Bone marrow (tissue), 2 donors: ENCODE data around the gene TMEM59L.
A peak's percentile ranks its signal among the peaks of the same experiment; 100 is the strongest.
"Not testable (repeated sequence)": the region's sequence is repeated elsewhere in the genome, so short reads cannot be mapped to it uniquely, and the experiment has no call there.

Experiments used
- DNase-seq, 2 donors: peaks; one replicate each; lab custom pipeline; 2025; lab: John Stamatoyannopoulos, UW

TMEM59L gene

DNA sequence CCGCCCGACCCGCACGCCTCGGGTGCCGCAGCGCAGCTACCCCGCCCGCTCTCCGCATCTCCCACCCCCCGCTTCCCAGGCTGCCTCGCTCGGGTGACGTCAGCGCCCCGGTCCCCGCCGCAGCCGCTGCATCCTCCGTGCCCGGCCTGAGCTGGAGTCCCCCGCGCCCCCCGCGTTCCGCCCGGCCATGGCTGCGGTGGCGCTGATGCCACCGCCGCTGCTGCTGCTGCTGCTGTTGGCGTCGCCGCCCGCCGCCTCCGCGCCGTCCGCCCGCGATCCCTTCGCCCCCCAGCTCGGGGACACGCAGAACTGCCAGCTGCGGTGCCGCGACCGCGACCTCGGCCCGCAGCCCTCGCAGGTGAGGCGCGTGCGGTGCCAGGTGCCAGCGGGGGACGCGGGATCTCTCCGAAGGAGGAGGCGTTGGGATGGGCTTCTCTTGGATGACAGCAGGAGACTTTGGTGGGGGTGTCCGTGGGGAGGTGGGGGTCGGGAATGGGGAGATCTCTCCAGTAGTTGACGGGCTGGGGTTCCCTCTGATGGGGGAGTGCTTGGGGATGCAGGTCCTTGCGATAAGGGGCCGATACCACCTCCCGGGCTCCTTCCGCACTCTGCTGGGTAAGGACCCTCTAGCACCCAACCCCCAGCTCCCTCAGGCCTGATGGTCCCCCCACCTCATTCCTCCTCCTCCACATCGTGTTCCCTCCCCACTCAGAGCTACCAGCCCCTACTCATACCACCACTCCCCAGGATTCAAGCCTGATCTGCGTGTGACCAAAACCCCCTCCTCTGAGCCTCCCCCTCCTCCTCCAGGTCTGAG, at the start of gene TMEM59L:
Gene TMEM59L (plus strand): TSS at position 99 of the 817 bp plus-strand sequence. CDS start 89 bp downstream, at position 188.
- no peak for DNase-seq

DNA sequence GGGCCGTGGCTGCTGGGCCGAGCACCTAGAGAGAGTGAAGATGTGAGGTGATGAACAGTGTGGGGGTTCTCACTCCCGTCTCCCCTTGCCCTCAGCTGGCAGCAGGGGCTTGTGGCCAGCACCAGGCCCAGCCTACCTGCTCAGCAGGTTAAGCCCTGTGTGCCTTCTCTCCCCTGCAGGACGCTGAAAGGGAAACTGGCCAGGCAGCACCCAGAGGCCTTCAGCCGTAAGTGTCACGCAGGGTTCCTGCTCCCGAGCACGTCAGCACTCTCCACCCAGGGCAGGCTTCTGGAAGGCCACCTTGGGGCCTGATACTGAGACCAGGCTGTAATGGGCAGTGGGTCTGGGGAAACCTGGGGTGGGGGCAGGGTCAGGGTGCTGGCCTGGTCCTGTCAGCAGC, 45.7 kb upstream of the TMEM59L start:
- no peak for DNase-seq

DNA sequence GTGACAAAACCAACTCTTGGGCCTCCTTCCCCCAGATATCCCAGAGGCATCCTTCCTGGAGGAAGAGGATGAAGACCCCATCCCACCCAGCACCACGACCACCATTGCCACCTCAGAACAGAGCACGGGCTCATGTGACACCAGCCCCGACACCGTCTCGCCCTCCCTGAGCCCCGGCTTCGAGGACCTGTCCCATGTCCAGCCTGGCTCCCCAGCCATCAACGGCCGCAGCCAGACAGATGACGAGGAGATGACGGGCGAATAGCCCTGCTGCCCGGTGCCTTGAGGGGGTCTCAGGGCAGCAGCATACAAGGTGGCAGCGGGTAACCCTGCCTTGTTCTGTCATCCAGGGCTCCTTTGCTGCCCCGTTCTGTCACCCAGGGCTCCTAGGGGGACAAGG, 44.3 kb upstream of the TMEM59L start:
- no peak for DNase-seq

DNA sequence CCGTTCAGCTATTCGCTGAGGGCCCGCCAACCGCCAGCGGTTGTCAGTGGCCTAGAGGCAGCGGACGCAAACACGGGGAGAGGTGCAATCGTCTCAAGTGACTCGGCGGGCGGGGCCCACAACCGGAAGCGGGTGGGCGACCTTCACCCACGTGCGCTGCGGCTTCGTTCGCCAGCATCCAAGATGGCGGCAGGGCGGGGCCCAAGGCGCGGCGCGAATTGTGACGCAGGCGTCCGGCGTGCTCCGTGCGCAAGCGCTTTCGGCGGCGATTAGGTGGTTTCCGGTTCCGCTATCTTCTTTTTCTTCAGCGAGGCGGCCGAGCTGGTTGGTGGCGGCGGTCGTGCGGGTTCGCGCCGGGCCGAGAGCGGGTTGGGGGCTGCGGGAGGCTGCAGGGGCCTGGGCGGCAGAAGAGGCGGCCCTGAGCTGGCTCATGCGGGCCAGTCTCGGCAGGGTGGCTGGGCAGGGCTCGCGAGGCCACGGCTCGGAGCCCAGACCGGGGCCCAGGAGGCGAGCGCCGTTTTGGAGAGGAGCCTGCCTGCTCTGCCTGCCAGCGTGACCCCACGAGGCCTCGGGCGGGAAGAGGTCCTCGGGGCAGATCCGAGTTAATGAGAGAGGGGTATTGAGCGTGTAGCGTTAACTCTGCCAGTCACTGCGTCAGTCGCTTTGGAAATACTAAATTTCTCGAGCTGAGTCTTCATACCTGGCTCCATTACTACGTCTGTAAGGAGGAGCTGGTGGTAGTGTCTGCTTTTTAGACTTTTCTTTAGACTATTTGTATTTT, 40.9 kb upstream of the TMEM59L start, which contains the start of gene UBA52:
Gene UBA52 (plus strand): TSS at position 294 of the 781 bp plus-strand sequence. CDS start 1,444 bp downstream, outside the sequence.
- peak; percentile 88 to 95 for DNase-seq

DNA sequence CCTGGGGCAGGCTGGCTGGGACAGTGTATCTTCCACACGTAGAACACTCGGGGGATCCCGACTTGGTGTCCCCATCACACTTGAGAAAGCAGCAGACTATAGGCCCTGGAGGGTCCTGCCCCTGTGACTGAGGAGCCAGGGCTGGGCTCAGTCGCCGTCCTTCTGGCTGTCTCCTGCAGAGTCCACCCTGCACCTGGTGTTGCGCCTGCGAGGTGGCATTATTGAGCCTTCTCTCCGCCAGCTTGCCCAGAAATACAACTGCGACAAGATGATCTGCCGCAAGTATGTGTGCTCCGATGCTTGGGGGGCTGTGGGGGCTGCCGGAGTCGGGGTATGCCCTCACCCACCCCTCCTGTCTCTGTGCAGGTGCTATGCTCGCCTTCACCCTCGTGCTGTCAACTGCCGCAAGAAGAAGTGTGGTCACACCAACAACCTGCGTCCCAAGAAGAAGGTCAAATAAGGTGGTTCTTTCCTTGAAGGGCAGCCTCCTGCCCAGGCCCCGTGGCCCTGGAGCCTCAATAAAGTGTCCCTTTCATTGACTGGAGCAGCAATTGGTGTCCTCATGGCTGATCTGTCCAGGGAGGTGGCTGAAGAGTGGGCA, 37.9 kb upstream of the TMEM59L start:
- DNase-seq = no peak

DNA sequence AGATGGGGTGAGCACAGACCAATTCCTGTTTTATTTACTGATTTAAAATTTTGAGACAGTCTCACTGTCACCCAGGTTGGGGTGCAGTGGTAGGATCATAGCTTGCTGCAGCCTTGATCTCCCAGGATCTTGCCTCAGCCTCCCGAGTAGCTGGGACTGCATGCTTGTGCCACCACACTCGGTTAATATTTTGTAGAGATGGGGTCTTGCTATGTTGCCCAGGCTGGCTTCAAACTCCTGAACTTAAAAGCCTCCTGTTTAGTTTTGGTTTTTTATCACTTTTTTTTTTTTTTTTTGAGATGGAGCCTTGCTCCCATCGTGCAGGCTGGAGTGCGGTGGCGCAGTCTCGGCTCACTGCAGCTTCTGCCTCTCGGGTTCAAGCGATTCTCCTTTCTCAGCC, 36.3 kb upstream of the TMEM59L start:
- DNase-seq = no peak

DNA sequence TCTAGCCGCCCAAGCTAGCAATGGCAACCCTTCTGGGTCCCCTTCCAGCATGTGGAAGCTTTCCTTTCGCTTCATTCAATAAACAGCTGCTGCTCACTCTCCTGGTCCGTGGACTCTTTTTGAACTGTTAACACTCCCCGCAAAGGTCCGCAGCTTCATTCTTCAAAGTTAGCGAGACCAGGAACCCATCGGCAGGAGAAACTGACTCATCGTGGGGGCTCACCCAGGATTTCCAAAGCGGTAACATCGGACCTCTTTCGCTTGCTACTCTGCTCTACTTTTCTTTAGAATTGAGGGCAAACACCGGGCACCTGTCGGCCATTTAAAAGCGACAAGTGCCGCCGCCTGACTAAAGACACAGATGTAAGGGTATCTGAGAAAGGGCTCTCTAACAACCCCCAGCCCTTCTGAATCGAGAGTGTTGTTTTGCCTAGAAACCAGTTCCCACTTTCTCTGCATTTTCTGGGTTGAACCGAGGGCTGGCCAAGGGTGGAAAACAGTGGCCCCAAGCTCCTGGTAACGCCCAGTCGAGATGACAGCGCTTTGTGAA, 35.2 kb upstream of the TMEM59L start:
- DNase-seq = no peak

DNA sequence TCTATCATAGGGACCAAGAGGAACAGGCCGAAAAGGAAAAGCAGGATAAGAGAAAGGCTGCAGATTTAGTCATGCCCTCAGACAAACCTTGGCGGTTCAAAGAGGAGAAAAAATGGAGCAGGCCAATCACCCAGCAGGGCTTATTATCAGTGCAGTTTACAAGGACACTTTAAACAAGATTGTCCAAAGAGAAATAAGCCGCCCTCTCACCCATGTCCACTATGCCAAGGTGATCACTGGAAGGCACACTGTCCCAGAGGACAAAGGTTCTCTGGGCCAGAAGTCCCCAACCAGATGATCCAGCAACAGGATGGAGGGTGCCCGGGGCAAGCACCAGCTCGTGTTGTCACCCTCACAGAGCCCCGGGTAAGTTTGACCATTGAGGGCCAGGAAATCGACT, 32.4 kb upstream of the TMEM59L start:
- no peak for DNase-seq

DNA sequence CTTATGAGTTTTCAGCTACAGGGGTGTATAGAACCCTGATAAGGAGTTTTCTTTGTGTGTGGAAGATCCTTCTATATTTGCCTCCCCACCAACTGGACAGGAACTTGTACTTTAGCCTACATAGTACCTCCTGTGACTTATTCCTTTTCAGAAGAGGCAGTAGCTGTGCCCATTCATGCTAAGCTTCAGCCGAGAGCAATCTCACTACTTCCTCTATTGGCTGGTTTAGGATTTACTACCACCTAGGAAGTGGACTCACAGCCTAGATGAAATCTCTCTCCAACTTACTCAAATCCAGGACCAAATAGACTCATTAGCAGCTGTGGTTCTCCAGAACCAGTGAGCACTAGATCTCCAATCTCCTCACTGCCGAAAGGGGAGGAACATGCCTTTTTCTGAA, 26.4 kb upstream of the TMEM59L start:
- no peak for DNase-seq

DNA sequence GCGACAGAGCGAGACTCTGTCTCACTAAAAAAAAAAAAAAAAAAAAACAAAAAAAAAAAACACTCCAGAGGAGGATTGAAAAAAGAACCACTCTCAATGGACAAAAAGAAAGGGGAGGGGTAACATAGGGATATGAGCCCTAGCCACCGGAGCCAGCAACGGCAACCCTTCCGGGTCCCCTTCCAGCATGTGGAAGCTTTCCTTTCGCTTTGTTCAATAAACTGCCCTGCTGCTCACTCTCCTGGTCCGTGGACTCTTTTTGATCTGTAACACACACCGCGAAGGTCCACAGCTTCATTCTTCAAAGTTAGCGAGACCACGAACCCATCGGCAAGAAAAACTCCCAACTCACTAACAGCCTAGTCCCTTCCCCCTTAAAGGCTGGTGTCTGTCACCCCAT, 25.1 kb upstream of the TMEM59L start:
- no peak for DNase-seq

DNA sequence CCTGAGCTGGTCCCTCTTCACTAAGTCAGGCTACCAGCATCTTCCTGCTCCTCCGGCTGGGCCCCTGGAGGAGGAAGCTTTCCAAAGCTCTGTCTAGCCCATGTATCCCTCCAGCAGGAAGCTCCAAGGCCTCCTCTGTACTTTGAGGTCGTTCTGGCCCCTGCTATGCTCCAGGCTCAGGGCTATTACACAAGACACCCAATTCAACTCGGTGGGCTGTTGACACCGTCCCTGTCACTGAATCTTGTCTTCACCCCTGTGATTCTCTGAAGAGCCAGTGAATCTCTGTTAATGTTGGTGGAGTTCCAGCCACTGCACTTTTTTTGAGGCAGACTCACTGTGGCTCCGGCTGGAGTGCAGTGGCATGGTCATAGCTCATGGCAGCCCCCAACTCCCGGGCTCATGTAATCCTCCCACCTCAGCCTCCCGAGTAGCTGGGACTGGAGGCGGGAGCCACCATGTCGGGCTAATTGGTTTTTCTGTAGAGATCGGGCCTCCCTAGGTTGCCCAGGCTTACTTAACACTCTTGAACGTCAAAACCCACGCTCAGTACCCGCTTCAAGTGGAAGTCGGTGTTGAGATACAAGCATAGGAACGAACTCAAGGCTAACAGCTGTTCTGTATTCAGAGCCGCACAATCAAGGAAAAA, 24.6 kb upstream of the TMEM59L start:
- DNase-seq = no peak

DNA sequence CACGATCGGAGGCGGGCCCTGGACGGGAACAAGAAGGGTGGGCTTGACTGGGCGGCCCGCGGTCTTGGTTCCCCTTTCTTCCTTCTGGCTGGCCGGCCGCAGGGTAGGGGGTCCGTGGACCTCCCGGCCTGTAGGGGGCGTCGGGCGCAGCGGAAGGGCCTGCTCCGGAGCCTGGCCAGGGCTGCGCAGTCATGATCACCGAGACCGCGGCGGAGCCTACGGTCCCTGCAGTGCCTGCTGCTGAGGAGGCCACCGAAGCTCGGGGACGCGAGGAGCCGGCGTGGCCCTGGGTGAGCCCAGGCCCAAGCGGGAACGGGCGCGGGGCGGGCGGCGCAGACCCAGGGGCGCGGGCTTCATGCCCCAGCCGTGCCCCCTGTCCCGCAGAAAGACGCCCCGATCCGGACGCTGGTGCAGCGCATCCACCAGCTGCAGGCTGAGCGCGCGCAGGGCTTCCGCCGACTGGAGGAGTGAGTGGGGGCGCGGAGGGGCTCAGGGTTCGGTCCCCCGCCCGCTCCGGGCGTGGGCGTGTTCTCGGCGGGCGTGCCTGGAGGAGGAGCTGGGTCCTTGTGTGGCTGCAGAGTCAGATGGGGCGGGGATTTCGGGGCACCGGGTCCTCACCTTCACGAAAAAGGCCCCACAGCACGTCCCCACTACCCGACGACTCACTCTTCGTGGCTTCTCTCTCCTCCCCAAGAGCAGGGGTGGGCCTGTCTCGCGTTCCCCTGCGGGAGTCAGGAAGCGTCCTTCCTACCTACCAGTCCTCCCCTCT, 23.9 kb upstream of the TMEM59L start, which contains the start of gene REX1BD:
Gene REX1BD (plus strand): TSS at position 188 of the 769 bp plus-strand sequence. CDS start 4 bp downstream, at position 192.
- peak; percentile 83 to 88 for DNase-seq

DNA sequence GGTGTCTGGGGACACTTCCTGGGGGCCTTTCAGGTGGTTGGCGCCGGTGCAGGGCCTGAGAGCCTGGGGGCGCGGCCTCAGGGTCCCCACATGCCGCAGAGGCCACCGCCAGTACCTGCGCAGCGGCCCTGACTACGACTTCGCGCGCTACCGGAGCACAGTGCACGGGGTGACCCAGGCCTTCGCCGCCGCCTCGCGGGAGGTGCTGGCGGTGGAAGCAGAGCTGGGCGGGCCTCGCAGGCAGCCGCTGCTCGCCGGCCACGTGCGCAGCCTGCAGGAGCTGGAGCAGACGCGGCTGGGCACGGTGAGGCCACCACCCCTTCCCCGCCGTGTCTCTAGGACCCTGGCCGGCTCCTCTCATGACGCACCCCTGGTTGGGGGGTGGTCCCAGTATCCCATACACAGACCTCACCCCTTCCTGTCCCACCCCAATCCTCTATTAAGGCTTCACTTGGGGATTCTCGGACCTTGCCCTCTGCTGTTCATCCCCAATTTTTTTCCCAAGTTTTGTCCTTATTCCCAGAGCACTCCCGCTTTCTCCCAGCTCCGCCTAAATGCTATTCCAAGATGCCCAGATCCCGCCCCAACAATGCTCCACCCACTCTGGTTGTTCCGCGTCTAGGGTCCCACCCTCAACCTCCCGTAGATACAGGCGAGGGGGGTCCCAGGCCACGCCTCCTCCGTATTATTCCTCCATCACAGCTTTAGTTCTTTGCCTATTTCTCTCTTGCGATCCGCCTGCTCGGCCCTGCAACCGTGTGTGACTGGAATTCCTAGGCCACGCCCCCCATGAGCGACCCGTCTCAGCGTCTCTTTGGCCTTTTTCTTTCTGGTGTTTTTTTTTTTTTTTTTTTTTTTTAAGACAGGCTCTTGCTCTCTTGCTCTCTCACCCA, 23.0 kb upstream of the TMEM59L start:
- peak in 1 of 2 donors; percentile 68 for DNase-seq

DNA sequence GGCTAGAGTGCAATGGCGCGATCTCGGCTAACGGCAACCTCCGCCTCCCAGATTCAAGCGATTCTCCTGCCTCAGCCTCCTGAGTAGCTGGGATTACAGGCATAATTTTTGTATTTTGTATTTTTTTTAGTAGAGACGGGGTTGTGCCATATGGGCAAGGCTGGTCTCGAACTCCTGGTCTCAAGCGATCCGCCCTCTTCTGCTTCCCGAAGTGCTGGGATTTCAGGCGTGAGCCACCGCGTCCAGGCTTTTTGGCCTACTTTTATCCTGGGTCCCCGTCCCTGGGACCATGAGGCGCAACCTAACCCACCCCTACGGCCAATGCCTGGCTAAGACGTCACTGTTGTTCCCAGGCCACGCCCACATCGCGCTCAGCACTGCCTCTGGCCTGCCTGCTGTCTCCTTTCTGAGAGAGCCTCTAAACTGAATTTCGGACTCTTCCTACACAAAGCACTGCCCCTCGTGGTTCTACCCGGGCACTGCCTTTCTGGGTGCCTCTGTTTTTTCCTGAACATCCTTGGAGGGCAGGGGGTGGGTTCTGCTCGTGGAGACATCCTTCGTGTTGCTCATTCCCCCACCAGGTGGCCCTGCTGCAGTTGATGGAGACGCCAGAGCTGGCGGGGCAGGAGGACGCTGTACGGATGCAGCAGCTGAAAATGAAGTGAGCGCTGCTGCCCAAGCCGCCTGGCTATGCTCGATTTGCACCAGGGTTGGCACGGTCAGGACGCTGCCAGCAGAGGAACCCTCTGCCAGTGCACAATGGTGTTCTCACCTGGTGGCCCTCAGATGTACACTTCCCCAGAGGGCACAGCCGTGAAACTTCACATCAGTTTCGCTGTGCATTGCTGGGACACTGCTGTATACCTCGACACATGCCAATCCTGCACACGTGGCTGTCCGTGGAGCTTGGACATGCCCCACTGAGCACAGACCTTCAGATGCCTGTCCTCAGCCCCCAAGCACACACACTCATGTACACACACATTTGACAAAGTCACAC, 22.1 kb upstream of the TMEM59L start:
- DNase-seq = no peak

DNA sequence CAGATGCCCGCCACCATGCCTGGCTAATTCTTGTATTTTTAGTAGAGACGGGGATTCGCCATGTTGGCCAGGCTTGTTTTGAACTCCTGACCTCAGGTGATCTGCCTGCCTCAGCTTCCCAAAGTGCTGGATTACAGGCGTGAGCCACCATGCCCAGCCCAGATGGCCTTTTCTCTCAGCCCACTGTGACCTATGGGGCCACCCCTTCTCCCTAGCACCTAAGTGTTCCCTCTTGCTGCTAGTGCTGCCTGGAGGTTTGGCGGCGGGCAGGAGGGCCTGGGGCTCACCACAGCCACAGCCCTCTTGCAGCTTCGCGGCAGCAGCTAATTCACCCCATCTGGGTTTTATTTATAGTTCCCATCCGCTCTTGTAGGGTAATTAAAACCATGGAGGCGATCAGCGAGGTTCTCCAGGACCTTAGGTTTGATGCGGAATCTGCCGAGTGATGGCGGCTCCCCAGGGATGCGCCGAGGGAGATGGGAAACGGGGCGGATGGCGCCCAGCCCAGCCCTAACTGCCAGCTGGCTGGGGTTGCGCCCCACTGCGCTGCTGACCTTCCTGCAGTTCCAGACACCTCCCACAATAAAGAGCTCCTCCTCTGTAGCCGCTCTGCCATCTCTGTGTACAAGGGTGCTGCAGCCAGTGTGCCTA, 20.8 kb upstream of the TMEM59L start:
- DNase-seq = no peak

DNA sequence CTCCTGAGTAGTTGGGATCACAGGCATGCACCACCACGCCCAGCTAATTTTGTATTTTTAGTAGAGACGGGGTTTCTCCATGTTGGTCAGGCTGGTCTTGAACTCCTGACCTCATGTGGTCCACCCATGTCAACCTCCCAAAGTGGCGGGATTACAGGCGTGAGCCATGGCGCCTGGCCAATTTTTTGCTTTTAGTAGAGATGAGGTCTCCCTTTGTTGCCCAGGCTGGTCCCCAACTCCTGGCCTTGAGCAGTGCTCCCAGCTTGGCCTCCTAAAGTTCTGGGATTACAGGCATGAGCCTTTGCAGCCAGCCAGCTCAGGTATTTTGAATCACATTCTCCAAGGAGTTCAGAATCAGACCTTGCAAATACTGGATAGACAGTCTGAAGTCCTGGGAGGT, 19.9 kb upstream of the TMEM59L start:
- not testable (repeated sequence) for DNase-seq

DNA sequence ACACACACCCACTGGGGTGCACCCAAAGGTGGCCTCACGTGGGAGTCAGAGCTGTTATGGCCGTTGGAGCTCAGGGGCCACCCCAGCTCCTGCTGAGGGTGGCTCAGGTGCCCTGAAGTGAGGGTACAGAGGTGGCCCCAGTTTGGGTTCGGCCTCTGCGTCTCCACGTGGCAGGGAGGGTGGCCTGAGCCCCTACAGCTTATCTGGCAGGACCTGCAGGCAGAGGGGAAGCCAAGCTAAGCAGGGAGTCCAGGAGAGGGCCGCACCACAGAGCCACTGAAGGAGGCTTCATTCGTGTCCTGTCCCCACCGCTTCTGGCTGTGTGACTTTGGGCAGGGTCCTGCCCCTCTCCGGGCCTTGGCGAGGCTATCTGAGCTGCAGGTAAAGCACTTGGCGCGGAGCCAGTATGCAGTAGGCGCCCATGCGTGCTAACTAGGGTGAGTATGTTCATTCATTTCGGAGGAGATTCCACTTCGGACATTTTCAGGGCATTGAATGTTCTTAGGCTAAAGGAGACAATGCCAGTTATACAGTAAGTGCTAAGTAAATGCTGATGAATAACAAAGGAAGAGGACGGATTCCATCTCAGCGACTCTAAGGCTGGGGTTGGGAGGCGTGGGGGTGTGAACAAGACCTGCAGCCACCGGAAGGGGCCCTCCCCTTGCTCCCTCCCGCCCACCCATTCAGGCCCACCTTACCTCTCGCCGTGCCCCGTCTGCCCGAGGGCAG, 19.1 kb upstream of the TMEM59L start:
- no peak for DNase-seq
